ENCODE measurements around the gene HSPBAP1.

HSPBAP1 gene

DNA sequence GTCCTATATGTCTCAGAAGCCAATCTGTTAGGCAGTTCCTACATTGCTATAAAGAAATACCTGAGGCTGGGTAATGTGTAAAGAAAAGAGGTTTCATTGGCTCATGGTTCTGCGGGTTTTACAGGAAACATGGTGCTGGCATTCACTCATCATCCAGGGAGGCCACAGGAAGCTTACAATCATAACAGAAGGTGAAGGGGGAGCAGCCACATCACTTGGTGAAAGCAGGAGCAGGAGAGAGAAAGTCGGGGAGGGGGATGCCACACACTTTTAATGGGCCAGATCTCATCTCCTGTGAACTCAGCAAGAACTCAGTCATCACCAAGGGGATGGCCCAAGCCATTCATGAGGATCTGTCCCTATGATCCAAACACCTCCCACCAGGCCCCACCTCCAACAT is 10.3 kb upstream of the HSPBAP1 start:
- H3K4me2 ChIP-seq (ENCODE audit: low read length): no peak overlapping the region
- H3K4me1 ChIP-seq (ENCODE audit: low read length): peaks cover 8% of the 10 kb centered on the region
- no peak overlapping the region for H2AFZ ChIP-seq (ENCODE audit: low read depth, low read length)
- H3K36me3 ChIP-seq (replicated peaks; ENCODE audit: low read depth, low read length): no peaks in the 10 kb centered on the region
- no peak for TF ChIP-seq CTCF (IDR thresholded peaks at IDR 0.05; ENCODE audit: low read depth, low read length)
- H3K79me2 ChIP-seq (ENCODE audit: low read length): no peaks in the 10 kb centered on the region
- H3K9ac ChIP-seq (ENCODE audit: low read length): no peak overlapping the region
- no peak overlapping the region for H3K27ac ChIP-seq (ENCODE audit: low read length)
- H3K4me3 ChIP-seq (ENCODE audit: low read length): no peak overlapping the region
- no peaks in the 10 kb centered on the region for H3K27me3 ChIP-seq (ENCODE audit: low read depth, low read length)
- no peaks in the 10 kb centered on the region for H3K9me3 ChIP-seq (ENCODE audit: insufficient read depth, low read length)
- H4K20me1 ChIP-seq (ENCODE audit: insufficient read depth, low read length): no peaks in the 10 kb centered on the region

- H3K9ac ChIP-seq (ENCODE audit: low read length): no peak overlapping the region
- H3K79me2 ChIP-seq (ENCODE audit: low read length): no peaks in the 10 kb centered on the region
- H3K4me1 ChIP-seq (ENCODE audit: low read length): peaks cover 8% of the 10 kb centered on the region
- no peaks in the 10 kb centered on the region for H3K9me3 ChIP-seq (ENCODE audit: insufficient read depth, low read length)
- H3K4me3 ChIP-seq (ENCODE audit: low read length): no peak overlapping the region
- H2AFZ ChIP-seq (ENCODE audit: low read depth, low read length): no peak overlapping the region
- no peak overlapping the region for H3K4me2 ChIP-seq (ENCODE audit: low read length)
- TF ChIP-seq EZH2phosphoT487 (IDR thresholded peaks at IDR 0.05; ENCODE audit: low read depth): no peak
- no peaks in the 10 kb centered on the region for H3K36me3 ChIP-seq (replicated peaks; ENCODE audit: low read depth, low read length)
- H4K20me1 ChIP-seq (ENCODE audit: insufficient read depth, low read length): no peaks in the 10 kb centered on the region
- H3K27ac ChIP-seq (ENCODE audit: low read length): no peak overlapping the region
- no peaks in the 10 kb centered on the region for H3K27me3 ChIP-seq (ENCODE audit: low read depth, low read length)
Measured at GRCh38 chr3:122802323-122802722, 8.7 kb upstream of the HSPBAP1 start.

DNA sequence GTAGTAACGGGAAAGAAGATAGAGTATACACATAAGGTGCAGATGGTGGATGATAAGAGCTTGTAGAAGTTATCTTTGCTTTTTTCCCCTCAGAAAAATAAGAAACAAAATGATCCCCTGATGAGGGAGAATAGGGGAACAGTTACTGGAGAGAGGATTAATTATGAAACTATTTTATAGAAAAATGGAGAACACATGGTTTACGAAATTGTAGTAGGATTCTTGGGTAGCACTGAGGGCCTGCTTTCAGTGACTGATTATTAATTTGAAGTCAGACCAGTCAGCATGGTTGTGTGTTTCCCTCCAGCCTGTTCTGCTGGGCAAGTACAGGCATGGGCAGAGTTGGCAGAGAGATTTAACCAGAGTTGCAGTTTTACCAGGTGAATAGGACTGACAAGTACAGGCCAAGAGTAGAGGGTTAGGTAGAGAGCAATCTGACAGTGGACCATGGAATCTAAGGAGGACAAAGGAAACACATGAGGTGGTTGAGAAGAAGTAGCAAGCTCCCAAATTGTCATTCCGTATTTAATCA is 7.1 kb upstream of the HSPBAP1 start:
- H3K9me3 ChIP-seq (ENCODE audit: insufficient read depth, low read length): no peaks in the 10 kb centered on the region
- H3K4me2 ChIP-seq (ENCODE audit: low read length): no peak overlapping the region
- H4K20me1 ChIP-seq (ENCODE audit: insufficient read depth, low read length): no peaks in the 10 kb centered on the region
- H3K27me3 ChIP-seq (ENCODE audit: low read depth, low read length): no peaks in the 10 kb centered on the region
- peaks cover 2% of the 10 kb centered on the region; the same call in 1 of the 2 replicates for H3K79me2 ChIP-seq (ENCODE audit: low read length)
- H3K27ac ChIP-seq (ENCODE audit: low read length): no peak overlapping the region
- H3K9ac ChIP-seq (ENCODE audit: low read length): no peak overlapping the region
- no peak overlapping the region for H2AFZ ChIP-seq (ENCODE audit: low read depth, low read length)
- H3K36me3 ChIP-seq (replicated peaks; ENCODE audit: low read depth, low read length): no peaks in the 10 kb centered on the region
- H3K4me1 ChIP-seq (ENCODE audit: low read length): peaks cover 11% of the 10 kb centered on the region
- no peak for TF ChIP-seq EZH2phosphoT487 (IDR thresholded peaks at IDR 0.05; ENCODE audit: low read depth)
- no peak for TF ChIP-seq CTCF (IDR thresholded peaks at IDR 0.05; ENCODE audit: low read depth, low read length)
- H3K4me3 ChIP-seq (ENCODE audit: low read length): no peak overlapping the region

- Histone ChIP-seq H4K20me1 (ENCODE audit: insufficient read depth, low read length) (no peaks in the 10 kb centered on the region), H3K36me3 (replicated peaks; ENCODE audit: low read depth, low read length) (no peaks in the 10 kb centered on the region), H3K79me2 (ENCODE audit: low read length) (peaks cover 8% of the 10 kb centered on the region; the same call in 1 of the 2 replicates), H3K4me3 (ENCODE audit: low read length) (no peak overlapping the region), H2AFZ (ENCODE audit: low read depth, low read length) (no peak overlapping the region), H3K9me3 (ENCODE audit: insufficient read depth, low read length) (no peaks in the 10 kb centered on the region), H3K27ac (ENCODE audit: low read length) (no peak overlapping the region), H3K4me2 (ENCODE audit: low read length) (no peak overlapping the region), H3K4me1 (ENCODE audit: low read length) (peaks cover 14% of the 10 kb centered on the region), H3K27me3 (ENCODE audit: low read depth, low read length) (no peaks in the 10 kb centered on the region), H3K9ac (ENCODE audit: low read length) (no peak overlapping the region)
- TF ChIP-seq CTCF (IDR thresholded peaks at IDR 0.05; ENCODE audit: low read depth, low read length): no peak
- no peak for TF ChIP-seq EZH2phosphoT487 (IDR thresholded peaks at IDR 0.05; ENCODE audit: low read depth)
Measured at GRCh38 chr3:122800031-122800430, 6.4 kb upstream of the HSPBAP1 start.

All from OCI-LY3 (cell line).